H1 (cell line): Measurements from ENCODE around the gene URGCP. TPM values are rescaled to one million over a fixed set of nuclear protein-coding genes. Genes with fewer than 3 reads are reported as not detected.

Experiments
- CTCF ChIA-PET: fragments of 300-600 bp; sonication (Branson Sonifier 250); formaldehyde crosslinking; loops from one replicate; lab custom pipeline; 2021; ENCODE audit not compliant: partially characterized antibody; lab: Charles Lee
- POLR2A ChIA-PET: fragments of 300-600 bp; sonication (Branson Sonifier 250); formaldehyde crosslinking; loops from one replicate; lab custom pipeline; 2021; ENCODE audit warnings: inconsistent platforms; ENCODE audit not compliant: partially characterized antibody; lab: Charles Lee
- DNase-seq, 2 experiments: peaks; one replicate each; pipeline versions ENCODE4 v3.0.0 to v3.0.0-alpha.2; 2010 to 2022; ENCODE audit warnings: low spot score in 2 of 2, low read depth in 1 of 2, mixed read lengths in 1 of 2
- FAIRE-seq: peaks from 2 replicates; lab custom pipeline; 2011; peaks lifted over from hg19 to GRCh38; lab: Jason Lieb, UNC
- H2AFZ ChIP-seq: 2 replicates; pipeline ENCODE4 v1.8.1; 2012; ENCODE audit warnings: low read length, inconsistent platforms
- H2AK5ac ChIP-seq: 2 replicates; pipeline ENCODE4 v1.6.1; 2013; ENCODE audit warnings: low read depth, low read length
- H2BK120ac ChIP-seq: replicated peaks from 2 replicates; pipeline ENCODE3; 2013; ENCODE audit warnings: low read depth, low read length, inconsistent platforms
- H2BK12ac ChIP-seq: 2 replicates; pipeline ENCODE4 v1.6.1; 2013; ENCODE audit warnings: low read depth, low read length
- H2BK15ac ChIP-seq: 2 replicates; pipeline ENCODE4 v1.6.1; 2013; ENCODE audit warnings: low read length
- H2BK20ac ChIP-seq: 2 replicates; pipeline ENCODE4 v1.6.1; 2013; ENCODE audit warnings: low read length
- H2BK5ac ChIP-seq: 2 replicates; pipeline ENCODE4 v1.6.1; 2013; ENCODE audit warnings: low read depth, low read length
- H3K14ac ChIP-seq: 2 replicates; pipeline ENCODE4 v1.6.1; 2013; ENCODE audit warnings: inconsistent platforms; ENCODE audit not compliant: insufficient read length
- H3K18ac ChIP-seq: 2 replicates; pipeline ENCODE4 v1.6.1; 2013; ENCODE audit warnings: low read length; ENCODE audit errors: extremely low read depth
- H3K23ac ChIP-seq: 2 replicates; pipeline ENCODE4 v1.6.1; 2013; ENCODE audit warnings: inconsistent platforms; ENCODE audit not compliant: insufficient read length
- H3K23me2 ChIP-seq: 2 replicates; pipeline ENCODE4 v1.6.1; 2013; ENCODE audit warnings: low read depth, low read length
- H3K27ac ChIP-seq: 2 replicates; pipeline ENCODE4 v1.6.1; 2011; ENCODE audit warnings: low read depth, low read length, inconsistent platforms
- H3K27me3 ChIP-seq, 4 experiments: replicated peaks in 1 of 4; 1 replicate in 1 of 4; 2 replicates in 3 of 4; pipeline versions ENCODE4 v1.6.1 to v1.8.1; 2011 to 2013; ENCODE audit warnings: low read length in 3 of 4, mild to moderate bottlenecking in 3 of 4, inconsistent platforms in 2 of 4, mixed read lengths in 2 of 4, moderate library complexity in 1 of 4; ENCODE audit not compliant: control insufficient read depth in 3 of 4, insufficient read depth in 3 of 4; ENCODE audit errors: extremely low read depth in 1 of 4
- H3K36me3 ChIP-seq, 4 experiments: 2 replicates each; pipeline versions ENCODE4 v1.6.1 to v1.8.1; 2011 to 2013; ENCODE audit warnings: mild to moderate bottlenecking in 4 of 4, low read length in 3 of 4, moderate library complexity in 2 of 4, control low read depth in 1 of 4, inconsistent platforms in 1 of 4; ENCODE audit not compliant: insufficient read depth in 4 of 4, control insufficient read depth in 2 of 4
- H3K4ac ChIP-seq: replicated peaks from 2 replicates; pipeline ENCODE3; 2013; ENCODE audit warnings: low read length, low read depth, mixed read lengths, inconsistent platforms; ENCODE audit not compliant: insufficient read length
- H3K4me1 ChIP-seq, 4 experiments: replicated peaks in 1 of 4; 1 replicate in 1 of 4; 2 replicates in 3 of 4; pipeline versions ENCODE4 v1.6.1 to v1.8.1; 2011 to 2013; ENCODE audit warnings: low read length in 3 of 4, inconsistent platforms in 2 of 4, mixed read lengths in 1 of 4; ENCODE audit not compliant: insufficient read depth in 4 of 4, control insufficient read depth in 3 of 4
- H3K4me2 ChIP-seq, 2 experiments: 2 replicates each; pipeline versions ENCODE4 v1.6.1 to v1.8.1; 2011 to 2013; ENCODE audit warnings: low read depth in 2 of 2, low read length in 2 of 2, control low read depth in 1 of 2, inconsistent platforms in 1 of 2, mild to moderate bottlenecking in 1 of 2; ENCODE audit not compliant: insufficient read depth in 1 of 2
- H3K4me3 ChIP-seq, 4 experiments: fragments of 200-600, 300-600 bp in 1 of 4; sonication (generic), shearing (Covaris generic), sonication (Bioruptor Twin) in 1 of 4; 2 replicates each; pipeline versions ENCODE4 v1.5.1 to v1.8.1; 2011 to 2016; ENCODE audit warnings: low read length in 4 of 4, low read depth in 3 of 4, control low read depth in 2 of 4, inconsistent platforms in 2 of 4, mild to moderate bottlenecking in 2 of 4, mixed read lengths in 1 of 4, moderate library complexity in 1 of 4; ENCODE audit not compliant: insufficient read depth in 2 of 4; ENCODE audit errors: extremely low read depth in 1 of 4
- H3K56ac ChIP-seq: replicated peaks from 2 replicates; pipeline ENCODE3; 2013; ENCODE audit warnings: low read depth, mild to moderate bottlenecking, mixed read lengths, low read length, inconsistent platforms; ENCODE audit not compliant: insufficient read length
- H3K79me1 ChIP-seq: 2 replicates; pipeline ENCODE4 v1.6.1; 2013; ENCODE audit warnings: low read depth, low read length, control low read depth
- H3K79me2 ChIP-seq, 2 experiments: 2 replicates each; pipeline versions ENCODE4 v1.6.1 to v1.8.1; 2012 to 2013; ENCODE audit warnings: low read length in 2 of 2, mild to moderate bottlenecking in 2 of 2, inconsistent platforms in 1 of 2; ENCODE audit not compliant: insufficient read depth in 2 of 2, control insufficient read depth in 1 of 2
- H3K9ac ChIP-seq, 4 experiments: replicated peaks in 1 of 4; 1 replicate in 1 of 4; 2 replicates in 3 of 4; pipeline versions ENCODE4 v1.6.1 to v1.8.1; 2011 to 2013; ENCODE audit warnings: low read depth in 3 of 4, low read length in 3 of 4, control low read depth in 2 of 4, mild to moderate bottlenecking in 2 of 4, moderate library complexity in 2 of 4, inconsistent platforms in 1 of 4; ENCODE audit errors: extremely low read depth in 1 of 4
- H3K9me3 ChIP-seq, 2 experiments: 2 replicates each; pipeline versions ENCODE4 v1.6.1 to v1.8.1; 2012 to 2013; ENCODE audit warnings: mild to moderate bottlenecking in 2 of 2, moderate library complexity in 2 of 2, control low read depth in 1 of 2, inconsistent platforms in 1 of 2, low read depth in 1 of 2, low read length in 1 of 2, mixed read lengths in 1 of 2; ENCODE audit not compliant: insufficient read depth in 2 of 2
- H4K20me1 ChIP-seq, 2 experiments: replicated peaks in 1 of 2; 2 replicates each; pipeline versions ENCODE3 to v1.8.1; 2011 to 2013; ENCODE audit warnings: inconsistent platforms in 2 of 2, low read length in 2 of 2, mild to moderate bottlenecking in 1 of 2; ENCODE audit not compliant: insufficient read depth in 2 of 2, control insufficient read depth in 1 of 2
- H4K5ac ChIP-seq: 2 replicates; pipeline ENCODE4 v1.6.1; 2013; ENCODE audit warnings: low read length, low read depth, mixed read lengths, inconsistent platforms; ENCODE audit not compliant: insufficient read length
- H4K8ac ChIP-seq: 2 replicates; pipeline ENCODE4 v1.8.0; 2013; ENCODE audit warnings: mild to moderate bottlenecking, moderate library complexity, low read length, inconsistent platforms; ENCODE audit not compliant: insufficient read depth; ENCODE audit errors: extremely low read depth
- H4K91ac ChIP-seq: replicated peaks from 2 replicates; pipeline ENCODE3; 2013; ENCODE audit warnings: low read length, mixed read lengths, inconsistent platforms; ENCODE audit not compliant: insufficient read length
- RFX5 ChIP-seq: IDR thresholded peaks from 2 replicates; pipeline ENCODE4 v1.6.1; 2011; ENCODE audit warnings: low read depth, low read length, improper control_type of control experiment, borderline replicate concordance
- TAF1 ChIP-seq: IDR thresholded peaks from 2 replicates; pipeline ENCODE4 v1.6.1; 2011; ENCODE audit warnings: mild to moderate bottlenecking, low read depth, low read length
- TAF7 ChIP-seq: optimal IDR thresholded peaks from 2 replicates; pipeline ENCODE3; 2011; ENCODE audit warnings: low read depth, mild to moderate bottlenecking, inconsistent platforms, low read length, moderate library complexity, borderline replicate concordance
- TCF12 ChIP-seq: IDR thresholded peaks from 2 replicates; pipeline ENCODE4 v1.6.1; 2011; ENCODE audit warnings: low read depth, mild to moderate bottlenecking, low read length
- WGBS, 2 experiments: shearing (Covaris generic) in 1 of 2; methylation state at CpG; one replicate each; pipeline versions ENCODE4 v1.1.6 to v1.1.7; 2013 to 2015; ENCODE audit warnings: low lambda C conversion rate in 2 of 2, mixed read lengths in 2 of 2, inconsistent platforms in 1 of 2, low coverage in 1 of 2, missing lambda C conversion rate in 1 of 2; ENCODE audit not compliant: insufficient replicate concordance in 2 of 2, insufficient coverage in 1 of 2, insufficient read length in 1 of 2; ENCODE audit errors: extremely low coverage in 1 of 2, missing lambda C conversion rate in 1 of 2; 5-methylcytosine and 5-hydroxymethylcytosine counted together
- polyA plus RNA-seq, 7 experiments: library from polyadenylated mRNA; depleted of rRNA in 3 of 7; stranded (reverse) in 5 of 7; unstranded in 2 of 7; fragments of >200 nt in 5 of 7; fragments of 200-250 nt in 2 of 7; gene quantifications; 1 replicate in 5 of 7; 2 replicates in 1 of 7; 4 replicates in 1 of 7; pipeline versions ENCODE4 v1.2.1 to v1.2.3, GENCODE V29; 2011 to 2013; ENCODE audit warnings: missing spikeins in 2 of 7, mixed read lengths in 2 of 7
- total RNA-seq: library from RNA; stranded (reverse); fragmentation: NEBNext Ultra II Directional; extraction: Animal tissue kit (Norgen Biotek cat#: 25700); gene quantifications from 2 replicates; pipeline ENCODE4 v1.2.1, GENCODE V29; 2021

The URGCP gene
- total and polyA plus RNA-seq, 2 of the 8 experiments (the other 6 are each of a cell fraction or from before 2014, with no cell fraction given), result 9.0 to 18.7 TPM

GRCh38 chr7:43929529-43930457, 23.4 kb upstream of the URGCP start:
- no peak overlapping the region for H4K5ac ChIP-seq
- H4K20me1 ChIP-seq, result no peaks in the 10 kb centered on the region
- peaks cover 0 to 18% (median 6%) of the 10 kb centered on the region in 4 experiments; a peak in 6 of 7 replicates for H3K27me3 ChIP-seq
- H3K79me2 ChIP-seq, result no peaks in the 10 kb centered on the region
- peaks cover 4% of the 10 kb centered on the region; the same call in 1 of the 2 replicates for H3K23me2 ChIP-seq
- H3K18ac ChIP-seq, result no peak overlapping the region
- no peaks in the 10 kb centered on the region for H3K9me3 ChIP-seq
- H2BK20ac ChIP-seq, result no peak overlapping the region
- H2BK5ac ChIP-seq, result no peak overlapping the region
- no peak overlapping the region for H2BK12ac ChIP-seq
- no peak overlapping the region for H4K91ac ChIP-seq
- no peak overlapping the region for H2BK15ac ChIP-seq
- H3K23ac ChIP-seq, result no peak overlapping the region
- no peak for DNase-seq
- CTCF ChIA-PET, result interaction anchor here (1.1 to 1.9 kb wide), 3 partner anchors 9 to 15 kb away, joined by 3 to 8 read pairs (median 3); no protein-coding TSS in a partner anchor
- TF ChIP-seq TCF12 (no peak), TAF1 (no peak), RFX5 (no peak), TAF7 (no peak)
- H3K4me1 ChIP-seq, result peaks cover 0 to 4% (median 0%) of the 10 kb centered on the region in 4 experiments; a peak in 2 of 7 replicates
- no peaks in the 10 kb centered on the region for H3K79me1 ChIP-seq
- no peak overlapping the region for H2BK120ac ChIP-seq
- H3K14ac ChIP-seq, result no peak overlapping the region
- 87% methylated on average over 5 of the region's 5 CpGs; no CpG with 5 or more reads in 1 of the 2 experiments for WGBS, 2 experiments
- H3K4me3 ChIP-seq, result no peak overlapping the region
- FAIRE-seq, result no peak
- H3K27ac ChIP-seq, result no peak overlapping the region
- no peak overlapping the region for H4K8ac ChIP-seq
- no peak overlapping the region for H3K4me2 ChIP-seq
- no peak overlapping the region for H3K4ac ChIP-seq
- no peak overlapping the region for H3K56ac ChIP-seq
- POLR2A ChIA-PET, result interaction anchor here (0.6 to 0.8 kb wide), 2 partner anchors 10 to 22 kb away, joined by 3 to 4 read pairs; no protein-coding TSS in a partner anchor
- no peaks in the 10 kb centered on the region for H3K36me3 ChIP-seq
- H2AFZ ChIP-seq, result no peak overlapping the region
- no peak overlapping the region for H2AK5ac ChIP-seq
- no peak overlapping the region for H3K9ac ChIP-seq
